ENCODE data around the gene PRKCD. TPM values are rescaled to one million over a fixed set of nuclear protein-coding genes. Genes with fewer than 3 reads are reported as not detected.

Gene PRKCD
- total RNA-seq, 1 donor from 2014 or later = 36.3 TPM

DNA sequence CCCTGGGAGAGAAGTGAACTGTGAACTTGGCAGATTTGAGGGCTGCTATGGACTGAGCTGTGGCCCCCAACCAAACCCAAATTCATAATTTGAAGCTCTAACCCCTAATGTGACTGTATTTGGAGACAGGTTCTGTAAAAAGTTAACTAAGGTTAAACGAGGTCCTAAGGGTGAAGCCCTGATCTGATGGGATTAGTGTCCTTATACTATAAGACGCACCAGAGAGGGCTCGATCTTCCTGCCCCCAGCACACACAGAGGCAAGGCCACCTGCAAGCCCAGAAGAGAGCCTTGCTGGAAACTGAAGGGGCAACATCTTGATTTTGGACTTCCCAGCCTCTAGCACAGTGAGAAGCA lies 60.8 kb downstream of the PRKCD start:
- no peak for DNase-seq (ENCODE audit: low spot score in 2 of 2)
- Histone ChIP-seq H3K36me3 (peaks cover 33 to 36% of the 10 kb centered on the region in 2 donors), H3K27ac (no peak overlapping the region), H3K27me3 (no peaks in the 10 kb centered on the region), H3K9me3 (no peaks in the 10 kb centered on the region), H3K4me1 (no peaks in the 10 kb centered on the region), H3K4me3 (no peak overlapping the region)
- intact Hi-C loops (cut with DNase I) = loop anchor here (2.0 kb wide), 1 partner anchor 489 kb away; no protein-coding TSS in a partner anchor
- TF ChIP-seq, protein P1, sequence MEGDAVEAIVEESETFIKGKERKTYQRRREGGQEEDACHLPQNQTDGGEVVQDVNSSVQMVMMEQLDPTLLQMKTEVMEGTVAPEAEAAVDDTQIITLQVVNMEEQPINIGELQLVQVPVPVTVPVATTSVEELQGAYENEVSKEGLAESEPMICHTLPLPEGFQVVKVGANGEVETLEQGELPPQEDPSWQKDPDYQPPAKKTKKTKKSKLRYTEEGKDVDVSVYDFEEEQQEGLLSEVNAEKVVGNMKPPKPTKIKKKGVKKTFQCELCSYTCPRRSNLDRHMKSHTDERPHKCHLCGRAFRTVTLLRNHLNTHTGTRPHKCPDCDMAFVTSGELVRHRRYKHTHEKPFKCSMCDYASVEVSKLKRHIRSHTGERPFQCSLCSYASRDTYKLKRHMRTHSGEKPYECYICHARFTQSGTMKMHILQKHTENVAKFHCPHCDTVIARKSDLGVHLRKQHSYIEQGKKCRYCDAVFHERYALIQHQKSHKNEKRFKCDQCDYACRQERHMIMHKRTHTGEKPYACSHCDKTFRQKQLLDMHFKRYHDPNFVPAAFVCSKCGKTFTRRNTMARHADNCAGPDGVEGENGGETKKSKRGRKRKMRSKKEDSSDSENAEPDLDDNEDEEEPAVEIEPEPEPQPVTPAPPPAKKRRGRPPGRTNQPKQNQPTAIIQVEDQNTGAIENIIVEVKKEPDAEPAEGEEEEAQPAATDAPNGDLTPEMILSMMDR (IDR thresholded peaks at IDR 0.05) = no peak

DNA sequence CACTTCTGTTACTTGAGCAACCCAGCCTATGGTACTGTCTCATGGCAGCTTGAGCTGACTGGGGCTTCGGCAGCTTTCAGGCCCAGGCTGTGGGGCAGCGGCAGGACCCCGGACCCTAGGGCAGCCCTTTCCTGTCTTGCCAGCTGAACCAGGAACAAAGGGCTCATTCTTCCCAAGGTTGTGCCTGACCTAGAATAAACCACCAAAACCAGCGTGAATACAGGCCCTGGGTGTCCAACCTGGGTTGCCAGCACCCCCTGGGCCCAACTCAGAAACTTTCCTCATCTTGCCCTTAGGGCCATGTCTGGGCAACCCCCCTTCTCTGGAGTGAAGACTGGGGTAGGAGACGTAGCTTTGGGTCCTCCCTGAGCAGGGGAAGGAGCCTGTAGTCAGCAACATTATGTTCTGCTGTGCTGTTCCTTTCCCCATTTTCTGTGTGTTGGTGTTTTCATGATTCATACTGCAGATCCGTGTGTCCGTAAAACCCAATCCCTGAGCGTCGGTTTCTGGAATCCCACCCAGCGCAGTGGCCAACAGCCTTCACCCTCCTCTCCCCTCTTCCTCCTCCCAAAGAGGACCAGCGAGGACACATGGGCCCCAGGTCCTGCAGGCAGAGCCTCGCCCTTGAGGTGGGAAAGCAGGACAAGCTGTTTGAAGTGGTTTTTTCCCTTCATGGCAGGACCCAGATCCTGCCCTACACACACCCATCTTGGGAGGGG lies 61.3 kb downstream of the PRKCD start:
- Histone ChIP-seq H3K4me1 (no peaks in the 10 kb centered on the region), H3K27me3 (no peaks in the 10 kb centered on the region), H3K36me3 (peaks cover 38 to 41% of the 10 kb centered on the region in 2 donors), H3K4me3 (no peak overlapping the region), H3K27ac (no peak overlapping the region), H3K9me3 (no peaks in the 10 kb centered on the region)
- DNase-seq (ENCODE audit: low spot score in 2 of 2) = no peak
- intact Hi-C loops (cut with DNase I) = no loop called here
- TF ChIP-seq, protein P1 (IDR thresholded peaks at IDR 0.05) = no peak

DNA sequence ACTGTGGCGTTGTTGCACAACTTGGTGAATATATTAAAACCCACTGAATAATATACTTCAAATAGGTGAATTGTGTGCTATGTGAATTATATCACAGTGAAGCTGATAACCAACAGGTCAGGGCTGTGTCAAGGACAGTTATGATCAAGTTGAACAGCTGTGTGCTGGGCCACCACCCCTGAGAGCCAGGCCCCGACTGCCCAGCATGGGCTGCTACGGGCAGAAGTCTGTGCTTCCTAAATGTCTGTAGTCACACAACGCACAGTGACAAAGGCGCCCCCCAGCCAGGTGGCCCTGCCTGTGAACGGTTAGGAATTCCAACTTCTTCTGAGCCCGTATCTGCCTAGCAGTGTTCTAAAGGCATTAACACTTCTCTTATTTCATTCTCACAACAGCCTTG lies 62.0 kb downstream of the PRKCD start:
- Histone ChIP-seq H3K36me3 (peaks cover 45 to 48% of the 10 kb centered on the region in 2 donors), H3K4me1 (no peaks in the 10 kb centered on the region), H3K27ac (no peak overlapping the region), H3K4me3 (no peak overlapping the region), H3K9me3 (no peaks in the 10 kb centered on the region), H3K27me3 (no peaks in the 10 kb centered on the region)
- intact Hi-C loops (cut with DNase I) = no loop called here
- no peak for DNase-seq (ENCODE audit: low spot score in 2 of 2)
- TF ChIP-seq, protein P1 (IDR thresholded peaks at IDR 0.05) = no peak

DNA sequence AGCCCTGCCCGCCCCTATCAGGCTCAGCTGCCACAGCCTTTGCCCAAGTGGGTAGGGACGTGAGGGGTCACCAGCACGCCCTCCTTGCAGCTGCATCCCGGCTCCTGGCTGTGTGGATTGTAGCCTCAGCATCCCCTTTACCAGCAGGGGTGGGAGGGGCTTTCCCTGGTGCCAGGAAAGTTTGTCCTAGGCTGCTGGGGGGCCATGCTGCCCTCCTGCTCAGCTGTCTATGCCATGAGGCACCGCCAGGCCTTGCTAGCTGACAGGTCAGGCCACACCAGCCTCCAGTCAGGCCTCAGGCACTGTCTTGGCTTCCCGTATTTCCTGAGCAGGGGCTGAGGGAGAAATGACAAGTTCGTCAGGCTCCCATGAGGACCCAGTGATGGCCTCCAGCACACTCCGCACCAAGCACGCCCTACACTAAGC lies 62.5 kb downstream of the PRKCD start:
- Histone ChIP-seq H3K36me3 (peaks cover 50 to 53% of the 10 kb centered on the region in 2 donors), H3K4me3 (no peak overlapping the region), H3K27ac (no peak overlapping the region), H3K27me3 (no peaks in the 10 kb centered on the region), H3K9me3 (no peaks in the 10 kb centered on the region), H3K4me1 (no peaks in the 10 kb centered on the region)
- TF ChIP-seq, protein P1 (IDR thresholded peaks at IDR 0.05) = no peak
- intact Hi-C loops (cut with DNase I) = no loop called here
- no peak for DNase-seq (ENCODE audit: low spot score in 2 of 2)

DNA sequence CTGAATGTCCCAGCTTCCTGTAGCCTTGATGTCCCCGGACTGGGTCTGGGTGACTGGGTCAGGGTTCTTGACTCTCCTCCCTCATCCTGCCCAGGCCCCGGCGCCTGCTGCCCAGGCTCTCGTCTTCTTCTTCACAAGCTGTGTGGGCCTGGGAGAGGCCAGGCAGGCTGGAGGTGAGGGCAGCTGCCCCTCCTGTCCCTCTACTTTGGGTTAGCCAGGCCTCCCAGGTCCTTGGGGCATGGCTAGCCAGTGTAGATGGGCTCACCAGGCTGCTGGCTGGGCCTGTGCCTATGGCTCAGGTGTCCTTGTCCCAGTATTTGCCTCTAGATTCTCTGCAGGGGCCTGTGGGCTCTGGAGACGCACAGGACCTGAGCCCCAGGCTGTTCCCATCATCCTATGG lies 63.0 kb downstream of the PRKCD start:
- TF ChIP-seq, protein P1 (IDR thresholded peaks at IDR 0.05) = no peak
- Histone ChIP-seq H3K36me3 (peaks cover 55 to 58% of the 10 kb centered on the region in 2 donors), H3K27ac (no peak overlapping the region), H3K4me1 (no peaks in the 10 kb centered on the region), H3K9me3 (no peaks in the 10 kb centered on the region), H3K27me3 (no peaks in the 10 kb centered on the region), H3K4me3 (no peak overlapping the region)
- intact Hi-C loops (cut with DNase I) = no loop called here
- DNase-seq (ENCODE audit: low spot score in 2 of 2) = no peak

Measured in ascending aorta (tissue), 2 donors.